Measurements from ENCODE around the gene LAMTOR3.

- TF ChIP-seq POLR2A (IDR thresholded peaks at IDR 0.05; ENCODE audit: low read depth, low read length) (no peak), TAF1 (IDR thresholded peaks at IDR 0.05; ENCODE audit: low read depth, low read length) (no peak)
Observed at GRCh38 chr4:99860521-99860920, 33.7 kb downstream of the LAMTOR3 start.
